Measurements from ENCODE around the gene PABPC1L.
A peak's percentile ranks its signal among the peaks of the same experiment; 100 is the strongest.
"Not testable (repeated sequence)": the region's sequence is repeated elsewhere in the genome, so short reads cannot be mapped to it uniquely, and the experiment has no call there.

PABPC1L gene

DNA sequence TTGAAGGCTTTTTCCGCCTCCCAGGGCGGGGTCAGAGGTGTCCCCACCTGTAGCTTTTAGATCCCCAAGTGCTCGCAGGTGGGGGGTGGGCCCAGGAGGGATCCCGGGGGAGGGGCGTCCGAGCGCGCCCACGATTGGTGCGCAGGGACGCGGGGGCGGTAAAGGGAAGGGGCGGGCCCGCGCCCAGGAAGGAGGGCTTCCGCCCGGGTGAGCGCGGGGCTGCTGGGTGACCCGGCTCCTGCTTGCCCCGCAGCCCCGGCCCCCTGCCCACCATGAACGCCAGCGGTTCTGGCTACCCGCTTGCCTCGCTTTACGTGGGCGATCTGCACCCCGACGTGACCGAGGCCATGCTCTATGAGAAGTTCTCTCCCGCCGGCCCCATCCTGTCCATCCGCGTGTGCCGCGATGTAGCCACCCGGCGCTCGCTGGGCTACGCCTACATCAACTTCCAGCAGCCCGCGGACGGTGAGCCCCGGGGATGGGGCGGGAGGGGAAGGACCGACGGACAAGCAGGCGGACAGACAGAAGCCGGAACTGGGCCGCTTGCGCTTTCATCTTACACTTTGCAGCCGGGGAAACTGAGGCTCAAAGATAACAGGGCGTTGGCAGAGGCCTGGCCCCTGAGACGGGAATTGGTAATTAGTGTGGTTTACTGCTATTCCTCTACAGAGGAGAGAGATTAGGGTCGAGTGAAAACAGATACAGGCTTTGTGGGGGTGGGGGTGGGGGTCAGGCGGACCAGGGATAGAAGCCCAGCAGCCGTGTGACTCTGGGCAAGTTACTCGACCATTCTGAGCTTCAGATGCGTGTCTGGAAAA is at the start of gene PABPC1L:
Gene PABPC1L (plus strand): TSS at position 189 of the 818 bp plus-strand sequence. CDS start 84 bp downstream, at position 273.
- DNase-seq, result peak; percentile 89

DNA sequence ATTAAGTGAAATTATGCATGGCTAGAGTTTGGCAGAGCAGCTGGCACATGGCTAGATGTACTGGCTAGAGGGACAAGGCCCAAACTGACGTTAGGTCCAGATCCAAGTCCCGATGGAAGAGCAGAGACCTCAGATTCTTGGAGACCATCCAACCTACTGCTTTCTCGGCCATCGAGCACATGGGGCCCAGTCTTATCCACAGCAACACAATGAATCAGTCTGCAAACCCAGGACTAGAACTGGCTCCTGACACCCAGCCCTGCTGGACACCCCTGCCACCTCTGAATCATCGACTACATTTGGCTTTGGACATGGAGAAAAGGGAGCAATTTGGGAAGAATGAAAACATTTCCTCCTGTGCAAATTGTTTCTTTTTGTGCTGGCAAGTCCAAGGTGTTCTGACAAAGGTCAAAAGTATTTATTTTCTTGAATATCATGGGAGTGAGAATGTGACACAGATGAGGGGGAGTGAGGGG is 48.3 kb upstream of the PABPC1L start:
- no peak for DNase-seq

DNA sequence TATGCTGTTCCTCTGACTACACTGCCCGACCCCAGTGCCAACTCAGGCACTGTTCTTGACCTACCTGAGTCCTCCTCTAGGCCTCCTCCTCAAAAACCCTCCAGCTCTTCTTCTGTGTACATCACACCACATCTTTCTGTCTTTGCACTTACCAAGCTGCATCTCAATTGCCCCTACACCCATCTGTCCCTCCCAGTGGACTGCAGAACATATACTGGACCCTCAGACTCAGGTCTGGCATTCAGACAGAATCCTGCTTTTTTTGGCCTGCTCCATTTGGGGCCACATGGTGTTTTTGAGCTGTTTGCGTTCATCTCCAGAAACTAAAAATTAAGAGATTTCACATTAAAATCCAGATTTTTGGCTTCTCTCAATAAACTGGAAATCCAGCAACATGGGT is 47.6 kb upstream of the PABPC1L start:
- DNase-seq, result no peak

DNA sequence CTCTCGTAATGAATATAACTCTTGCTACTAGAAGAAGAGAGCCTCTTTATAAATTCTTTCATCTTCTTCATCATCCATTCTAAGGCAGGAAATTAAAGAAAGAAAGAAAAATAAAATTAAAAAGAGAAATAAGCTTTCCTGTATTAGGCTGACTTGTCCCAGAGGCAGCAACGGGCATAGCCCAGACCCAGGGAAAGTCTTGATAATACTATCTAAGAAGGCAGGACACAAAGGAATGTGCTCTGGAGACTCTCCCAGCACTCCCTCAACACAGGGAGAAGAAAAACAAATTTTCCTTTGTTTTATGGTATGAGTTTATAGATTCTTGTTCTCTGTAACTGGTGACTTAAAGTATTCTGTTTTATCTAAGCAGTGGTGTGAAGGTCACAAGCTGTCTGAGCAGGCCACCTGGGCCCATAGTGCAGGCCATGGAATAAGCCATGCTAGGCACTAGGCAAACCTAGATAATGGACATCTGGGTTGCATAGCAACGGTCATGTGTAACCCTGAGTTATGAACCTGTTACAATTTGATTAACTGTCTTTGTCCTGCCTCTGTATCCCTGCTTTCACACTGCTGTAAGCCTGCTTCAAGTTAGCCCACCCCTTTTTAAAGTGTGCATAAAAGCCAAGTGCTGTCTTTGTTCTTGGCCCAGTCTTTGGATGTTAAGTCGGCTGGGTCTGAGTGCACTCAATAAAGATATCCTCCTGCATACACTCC is 46.3 kb upstream of the PABPC1L start:
- not testable (repeated sequence) for DNase-seq

DNA sequence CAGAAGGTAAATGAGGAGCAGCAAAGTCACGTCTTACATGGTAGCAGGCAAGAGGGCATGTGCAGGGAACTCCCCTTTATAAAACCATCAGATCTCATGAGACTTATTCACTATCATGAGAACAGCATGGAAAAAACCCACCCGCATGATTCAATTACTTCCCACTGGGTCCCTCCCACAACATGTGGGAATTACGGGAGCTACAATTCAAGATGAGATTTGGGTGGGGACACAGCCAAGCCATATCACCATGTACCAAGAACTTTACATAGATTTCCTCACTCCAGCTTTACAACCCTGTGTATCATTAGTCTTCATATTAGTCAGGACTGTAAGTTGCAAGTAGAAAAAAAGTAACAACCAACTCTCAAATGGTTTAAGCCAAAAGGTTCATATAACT is 45.4 kb upstream of the PABPC1L start:
- not testable (repeated sequence) for DNase-seq

DNA sequence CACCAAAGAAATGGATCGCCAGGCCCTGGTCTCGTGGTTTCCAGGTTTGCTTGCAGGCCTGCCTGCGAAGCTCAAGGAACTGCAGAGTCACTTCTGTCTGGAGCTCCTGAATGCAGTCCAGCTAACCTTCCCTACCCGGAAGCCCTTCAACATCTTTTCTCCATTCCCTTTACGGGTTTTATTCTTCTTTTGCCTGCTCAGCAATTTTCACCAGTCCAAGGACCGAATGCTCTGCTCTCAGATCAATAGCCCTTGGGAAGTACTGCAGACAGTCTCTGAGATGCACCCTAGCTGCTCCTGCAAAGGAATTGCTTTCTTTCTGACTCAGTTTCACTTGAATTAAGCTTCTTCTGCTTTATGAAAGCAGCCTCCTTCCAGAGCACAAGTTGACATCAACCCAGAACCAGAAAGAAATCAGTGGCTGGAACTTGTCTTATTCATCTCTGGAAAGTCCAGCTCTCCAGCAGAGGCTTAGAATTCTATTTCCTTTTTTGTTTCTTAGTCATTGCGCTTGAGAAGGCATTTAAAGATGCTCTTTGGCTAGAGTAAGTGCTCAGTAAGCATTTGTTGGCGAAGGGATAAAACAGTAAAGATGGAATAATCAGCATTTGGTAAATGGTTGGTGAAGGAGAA is 43.0 kb upstream of the PABPC1L start:
- no peak for DNase-seq

DNA sequence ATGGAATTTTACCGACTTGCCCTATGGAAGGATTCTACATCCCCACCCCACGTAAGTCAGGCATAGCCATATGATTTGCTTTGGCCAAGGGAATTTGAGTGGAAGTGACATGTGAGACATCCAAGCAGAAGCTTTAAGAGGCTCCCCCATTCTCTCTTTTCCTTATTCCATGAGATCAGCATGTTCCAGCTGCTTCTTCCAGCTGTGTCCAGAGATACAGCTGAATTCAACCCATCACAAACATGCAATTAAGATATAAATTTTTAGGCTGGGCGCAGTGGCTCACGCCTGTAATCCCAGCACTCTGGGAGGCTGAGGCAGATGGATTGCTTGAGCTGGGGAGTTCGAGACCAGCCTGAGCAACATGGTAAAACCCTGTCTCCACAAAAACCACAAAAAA is 40.4 kb upstream of the PABPC1L start:
- no peak for DNase-seq

DNA sequence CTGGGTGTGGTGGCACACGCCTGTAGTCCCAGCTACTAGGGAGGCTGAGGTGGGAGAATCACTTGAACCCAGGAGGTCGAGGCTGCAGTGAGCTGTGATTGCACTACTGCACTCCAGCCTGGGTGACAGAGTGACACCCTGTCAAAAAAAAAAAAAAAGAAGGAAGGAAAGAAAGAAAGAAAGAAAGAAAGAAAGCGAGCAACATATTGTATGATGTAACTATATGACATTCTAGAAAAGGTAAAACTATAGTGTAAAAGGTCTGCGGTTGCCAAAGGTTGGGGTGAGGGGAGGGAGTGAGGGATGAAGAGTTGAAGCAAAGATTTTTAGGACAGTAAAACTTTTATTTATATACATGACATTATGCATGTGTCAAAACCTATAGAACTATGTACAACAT is 27.5 kb upstream of the PABPC1L start:
- DNase-seq, result not testable (repeated sequence)

DNA sequence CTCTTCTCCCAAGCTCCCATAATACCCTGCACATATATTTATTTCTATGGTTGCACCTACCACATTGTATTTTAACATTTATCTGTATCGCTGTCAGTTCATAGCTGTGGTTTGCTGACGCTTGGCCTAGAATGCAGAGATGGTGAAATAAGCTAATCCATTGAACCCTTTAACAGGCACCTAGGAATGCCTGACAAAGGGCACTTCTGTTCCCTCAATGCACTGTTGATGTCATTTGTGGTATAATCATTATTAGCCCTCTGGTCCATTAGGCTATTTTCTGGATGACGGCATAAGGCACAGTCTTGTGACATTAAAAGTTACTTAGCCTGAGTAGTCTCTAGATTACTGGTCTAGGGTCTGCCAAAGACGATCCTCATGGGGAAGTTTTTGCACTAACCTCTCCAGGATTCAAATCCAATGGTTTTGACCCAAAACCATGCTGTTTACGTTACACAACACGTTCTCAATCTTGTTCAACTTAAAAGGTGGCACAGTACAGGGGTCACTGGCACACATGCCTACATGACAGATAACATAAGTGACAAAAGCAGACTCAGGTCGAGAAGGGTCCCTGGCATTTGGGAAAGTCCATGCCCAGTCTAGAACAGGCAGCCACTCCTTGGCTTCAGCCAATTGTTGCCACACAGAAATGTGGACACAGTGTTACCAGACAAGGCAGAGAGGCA is 26.5 kb upstream of the PABPC1L start:
- DNase-seq, result no peak

DNA sequence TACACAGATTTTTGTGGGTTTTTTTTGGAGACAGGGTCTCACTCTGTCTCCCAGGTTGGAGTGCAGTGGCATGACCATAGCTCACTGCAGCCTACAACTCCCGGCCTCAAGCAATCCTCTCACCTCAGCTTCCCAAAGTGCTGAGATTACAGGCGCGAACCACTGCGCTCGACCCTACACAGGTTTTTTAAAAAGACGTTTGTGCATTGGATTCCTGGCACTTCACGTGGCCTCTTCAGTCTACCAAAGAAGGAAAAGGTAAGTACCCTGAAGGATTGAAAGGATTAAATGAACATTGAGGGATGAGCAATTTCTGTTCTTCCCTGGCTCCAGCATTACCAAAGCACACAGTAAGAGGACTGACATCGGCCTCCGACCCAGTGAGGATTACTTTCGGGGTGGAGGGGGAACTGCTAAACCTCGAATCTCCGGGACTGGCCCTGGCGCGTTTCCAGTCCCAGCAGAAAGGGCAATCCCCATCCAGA is 24.9 kb upstream of the PABPC1L start:
- no peak for DNase-seq

DNA sequence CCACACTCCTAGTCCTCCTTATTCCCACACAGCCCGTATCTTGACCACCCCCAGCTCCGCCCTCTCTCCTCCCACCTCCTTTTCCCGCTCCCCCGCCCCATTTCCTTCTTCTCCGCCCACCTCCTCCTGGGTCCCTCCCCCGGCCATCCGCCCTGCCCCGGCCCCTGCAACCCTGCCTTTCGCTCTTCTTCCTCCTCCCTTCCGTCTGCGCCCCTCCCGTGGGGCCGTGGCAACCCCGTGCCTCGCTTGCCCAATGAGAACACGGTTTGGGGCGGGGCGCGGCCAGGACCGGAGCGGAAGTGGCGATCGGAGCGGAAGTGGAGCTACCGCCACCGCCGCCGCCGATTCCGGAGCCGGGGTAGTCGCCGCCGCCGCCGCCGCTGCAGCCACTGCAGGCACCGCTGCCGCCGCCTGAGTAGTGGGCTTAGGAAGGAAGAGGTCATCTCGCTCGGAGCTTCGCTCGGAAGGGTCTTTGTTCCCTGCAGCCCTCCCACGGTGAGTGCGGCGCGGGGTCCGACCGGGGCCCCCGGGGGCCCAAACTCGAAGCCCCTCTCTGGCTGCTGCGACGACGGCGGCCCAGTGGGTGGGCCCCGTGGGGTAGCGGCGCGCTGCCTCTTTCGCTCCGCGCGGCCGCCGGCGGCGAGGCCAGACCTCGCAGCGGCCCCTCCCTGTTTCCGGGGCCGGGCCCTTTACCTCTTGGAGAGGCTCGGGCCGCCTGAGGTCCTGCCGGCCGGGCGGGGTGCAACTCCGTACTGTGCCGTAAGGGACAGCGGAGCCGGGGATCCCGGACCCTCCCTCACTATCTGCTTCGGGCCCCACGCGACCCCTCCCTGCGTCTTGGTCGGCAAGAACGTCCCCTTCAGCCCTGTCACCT is 24.2 kb upstream of the PABPC1L start, which contains the start of gene YWHAB:
Gene YWHAB (plus strand): TSS at position 314 of the 874 bp plus-strand sequence. CDS start 15,829 bp downstream, outside the sequence.
- DNase-seq, result peak; percentile 99

DNA sequence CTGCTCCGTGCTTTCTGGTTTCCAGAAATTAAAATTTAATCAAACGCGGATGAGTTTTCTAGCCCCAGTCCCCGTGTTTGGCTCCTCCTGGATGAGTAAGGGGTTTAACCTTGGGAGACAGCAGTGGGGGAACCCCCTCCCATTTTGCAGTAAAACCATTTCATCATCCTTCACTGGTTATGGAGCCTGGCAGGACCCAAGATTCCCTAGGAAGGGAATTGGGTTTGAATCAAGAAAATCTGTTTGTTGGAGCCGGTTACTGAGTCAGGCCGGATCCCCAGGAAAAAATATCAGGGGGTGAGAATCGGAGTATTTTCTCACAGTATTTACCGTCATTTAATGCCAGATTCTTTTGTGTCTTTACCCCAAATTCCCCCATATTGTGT is 23.6 kb upstream of the PABPC1L start:
- DNase-seq, result no peak

DNA sequence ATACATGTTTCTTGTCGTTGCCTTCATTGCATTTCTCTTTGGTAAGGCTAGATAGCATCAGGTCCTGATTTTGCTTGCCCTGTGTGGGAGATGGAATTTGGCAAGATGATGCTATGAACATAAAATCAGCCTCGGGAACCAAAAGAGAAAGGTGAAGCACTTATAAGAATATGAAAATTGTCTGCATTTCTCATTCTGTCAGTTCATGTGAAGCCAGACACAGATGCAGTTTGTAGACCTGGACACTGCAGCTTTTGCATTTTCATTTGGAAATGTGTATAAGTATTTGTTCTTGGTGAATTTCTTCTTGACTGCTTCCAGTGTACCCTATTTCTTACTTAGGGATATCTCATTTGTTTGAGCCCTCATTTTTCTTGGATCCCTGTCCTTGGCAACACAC is 23.0 kb upstream of the PABPC1L start:
- DNase-seq, result no peak

DNA sequence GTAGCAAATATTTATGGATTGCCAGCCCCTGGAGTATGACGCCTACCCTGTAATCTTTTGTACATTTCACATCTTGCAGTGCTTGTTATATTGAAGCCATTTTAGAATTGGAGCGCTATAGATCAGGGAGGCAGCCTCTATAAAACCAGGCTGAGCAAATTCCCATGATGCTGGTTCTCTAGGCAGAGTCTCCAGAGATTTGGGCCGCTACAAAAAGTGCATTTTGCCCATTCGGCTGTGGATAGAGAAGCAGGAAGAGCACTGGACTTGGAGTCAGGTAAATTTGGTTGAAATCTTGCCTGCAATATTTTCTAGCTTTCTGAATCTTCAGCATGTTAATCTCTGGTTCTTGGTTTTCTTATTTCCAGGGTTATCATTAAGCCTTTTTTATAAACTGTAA is 22.4 kb upstream of the PABPC1L start:
- DNase-seq, result no peak

DNA sequence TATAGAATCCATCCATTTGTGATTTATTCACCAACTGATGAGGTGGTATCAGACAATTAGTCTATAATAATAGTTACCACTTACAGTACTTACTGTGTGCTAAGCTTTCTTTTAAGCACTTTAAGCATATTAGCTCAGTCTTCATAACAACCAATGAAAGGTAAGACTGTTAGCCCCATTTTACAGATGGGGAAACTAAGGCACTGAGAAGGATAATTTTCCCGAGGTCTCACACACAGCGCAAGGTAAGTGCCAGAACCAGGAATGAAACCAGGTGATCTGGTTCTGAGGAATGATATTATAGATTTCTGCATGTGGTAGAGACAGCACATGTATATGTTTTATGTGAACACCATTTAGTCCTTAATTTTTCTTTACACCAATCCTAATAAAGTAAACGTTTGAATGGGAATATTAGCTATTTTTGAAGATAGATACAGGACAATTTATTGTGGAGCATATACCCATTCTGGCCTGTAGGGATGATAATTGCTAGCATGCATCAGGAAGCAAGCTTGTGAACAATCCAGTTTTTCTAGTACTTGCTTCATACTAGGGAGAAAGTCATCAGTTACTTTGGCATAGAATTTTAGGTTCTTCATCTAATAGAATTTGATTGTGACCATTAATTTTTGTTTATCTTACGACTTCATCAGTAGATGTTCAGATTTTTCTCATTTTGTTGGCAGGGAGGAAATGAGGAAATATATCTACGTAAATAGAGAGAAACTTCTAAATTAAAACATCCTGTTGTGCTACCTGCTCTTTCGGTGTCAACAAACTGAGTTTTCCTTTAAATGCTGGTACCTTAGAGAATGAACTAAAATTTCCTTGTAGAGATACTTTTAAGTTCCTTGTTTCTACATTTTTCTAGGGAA is 21.4 kb upstream of the PABPC1L start:
- no peak for DNase-seq

DNA sequence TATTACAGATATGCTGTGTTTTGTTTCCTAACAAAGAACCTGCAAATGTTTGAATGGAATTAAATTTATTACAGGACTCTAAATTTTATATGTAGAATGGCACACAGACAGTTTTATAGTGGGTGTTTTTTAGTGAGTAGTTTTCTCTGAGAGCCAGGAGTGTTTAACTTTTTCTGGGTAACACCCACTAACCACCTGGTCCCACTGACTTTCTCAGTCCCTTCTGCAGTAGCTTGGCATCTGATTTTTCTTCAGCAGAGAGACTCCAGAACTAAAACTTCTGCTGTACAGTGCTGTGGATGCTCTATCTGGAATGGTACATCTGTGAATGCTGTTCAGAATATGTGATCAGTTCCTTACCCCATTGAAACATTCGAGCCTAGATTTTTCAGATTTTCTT is 18.0 kb upstream of the PABPC1L start:
- DNase-seq, result no peak

DNA sequence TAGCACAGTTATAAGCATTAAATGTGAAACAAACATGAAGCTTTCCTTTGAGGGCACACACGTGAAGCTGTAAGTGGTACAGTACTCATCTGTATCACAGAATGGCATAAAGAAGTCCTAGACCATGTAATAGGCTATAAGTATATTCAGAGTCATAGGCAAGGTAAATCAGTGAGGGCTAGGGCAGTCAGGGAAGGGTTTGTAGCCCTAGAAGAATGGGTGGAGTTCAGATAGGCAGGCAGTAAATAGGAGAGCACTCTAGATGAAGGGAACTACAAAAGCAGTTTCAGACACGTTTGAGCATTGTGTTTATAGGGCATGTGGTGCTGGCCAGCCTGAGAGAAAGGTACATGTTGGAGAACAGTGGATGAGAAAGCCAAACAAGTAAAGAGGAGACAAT is 14.9 kb upstream of the PABPC1L start:
- no peak for DNase-seq

DNA sequence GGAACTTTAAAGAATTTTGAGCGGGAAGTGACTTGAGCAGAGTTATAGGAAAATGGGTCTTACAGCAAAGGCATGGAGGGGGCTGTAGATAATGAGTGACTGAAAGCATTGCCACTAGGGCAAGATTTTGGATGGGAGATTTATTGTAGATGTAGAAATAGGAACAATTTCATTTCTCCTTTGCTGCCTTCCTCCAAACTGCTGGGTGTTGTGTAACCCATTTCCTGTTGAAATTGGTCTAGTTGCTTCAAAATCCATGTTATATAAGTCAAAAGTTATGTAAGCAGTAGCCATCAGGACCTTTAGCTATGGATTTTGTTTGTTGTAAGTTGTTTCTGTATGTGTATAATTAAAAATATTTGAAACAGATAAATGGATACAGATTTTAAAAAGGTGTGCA is 13.3 kb upstream of the PABPC1L start:
- DNase-seq, result no peak

DNA sequence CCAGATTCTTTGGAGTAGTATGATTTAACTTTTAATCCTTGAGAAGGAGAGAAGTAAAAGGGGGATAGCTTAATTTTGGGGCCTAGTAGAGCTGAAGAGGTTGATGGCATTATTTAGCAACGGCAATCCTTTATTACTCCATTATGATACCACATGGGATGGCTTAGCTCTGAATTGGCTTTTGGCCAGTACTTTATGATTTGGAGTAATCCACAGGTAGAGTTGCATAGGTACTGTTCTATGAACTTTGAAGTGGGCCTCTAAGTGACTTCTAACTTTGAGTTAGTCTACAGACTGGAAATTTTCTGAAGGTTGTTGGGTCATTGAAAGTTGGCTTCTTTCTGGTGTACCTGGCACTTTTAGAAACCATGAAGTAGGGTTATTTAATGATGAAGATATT is 12.7 kb upstream of the PABPC1L start:
- no peak for DNase-seq

DNA sequence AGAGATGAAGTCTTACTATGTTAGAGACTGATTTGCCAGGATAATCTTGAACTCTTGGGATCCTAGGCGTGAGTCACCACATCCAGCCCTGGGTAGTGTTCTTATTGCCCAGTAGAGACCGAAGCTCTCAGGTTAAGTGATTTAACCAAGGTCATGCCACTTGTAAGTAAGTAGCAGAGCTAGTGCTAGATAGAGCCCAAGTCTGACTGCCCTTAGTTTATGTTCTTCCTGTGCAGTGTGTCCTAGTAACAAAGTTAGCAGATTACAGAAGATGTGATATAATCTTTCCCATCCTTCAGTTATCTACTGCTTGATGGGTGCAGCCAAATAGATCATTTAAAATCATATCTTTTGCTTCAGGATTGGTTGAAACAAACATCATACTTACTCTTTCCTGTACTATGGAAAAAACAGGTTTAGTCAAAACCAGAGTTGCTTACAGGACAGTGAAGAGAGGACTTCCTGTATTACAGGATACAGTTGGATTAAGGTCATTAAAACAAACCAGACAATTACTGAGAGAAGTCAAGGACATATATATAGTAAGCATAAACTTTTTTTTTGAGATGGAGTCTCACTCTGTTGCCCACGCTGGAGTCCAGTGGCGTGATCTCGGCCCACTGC is 9.5 kb upstream of the PABPC1L start:
- DNase-seq, result no peak
